Endodermal cell (in vitro differentiated cells): Measurements from ENCODE around the gene RASSF4. TPM values are rescaled to one million over a fixed set of nuclear protein-coding genes. Genes with fewer than 3 reads are reported as not detected.

Source experiments
- DNase-seq: peaks from one replicate; pipeline ENCODE4 v3.0.0-alpha.2; 2017
- H3K27ac ChIP-seq: 2 replicates; pipeline ENCODE4 v1.5.1; 2013; ENCODE audit warnings: mild to moderate bottlenecking, low read depth, low read length, moderate library complexity
- H3K27me3 ChIP-seq: 2 replicates; pipeline ENCODE4 v1.6.1; 2013; ENCODE audit warnings: mild to moderate bottlenecking, low read length, moderate library complexity; ENCODE audit not compliant: insufficient read depth, control insufficient read depth, poor library complexity, severe bottlenecking
- H3K36me3 ChIP-seq: 2 replicates; pipeline ENCODE4 v1.7.0; 2013; ENCODE audit warnings: mild to moderate bottlenecking, low read length, moderate library complexity; ENCODE audit not compliant: control insufficient read depth, insufficient read depth
- H3K4me1 ChIP-seq: one replicate; pipeline ENCODE4 v1.7.0; 2013; ENCODE audit warnings: low read length; ENCODE audit not compliant: control insufficient read depth, insufficient read depth
- H3K4me3 ChIP-seq: 2 replicates; pipeline ENCODE4 v1.5.1; 2013; ENCODE audit warnings: mild to moderate bottlenecking, low read length, moderate library complexity
- H3K9ac ChIP-seq: 2 replicates; pipeline ENCODE4 v1.6.1; 2013; ENCODE audit warnings: mild to moderate bottlenecking, low read length, moderate library complexity; ENCODE audit not compliant: poor library complexity, severe bottlenecking; ENCODE audit errors: extremely low read depth
- H3K9me3 ChIP-seq: 2 replicates; pipeline ENCODE4 v1.6.1; 2013; ENCODE audit warnings: mild to moderate bottlenecking, low read length, moderate library complexity; ENCODE audit not compliant: control insufficient read depth
- H3K27ac Mint-ChIP-seq: 2 replicates; pipeline ENCODE4 v1.8.0; 2020; ENCODE audit warnings: mixed read lengths
- H3K27me3 Mint-ChIP-seq: 2 replicates; pipeline ENCODE4 v1.8.0; 2021; ENCODE audit warnings: mild to moderate bottlenecking, mixed read lengths; ENCODE audit not compliant: insufficient read depth
- H3K36me3 Mint-ChIP-seq: 2 replicates; pipeline ENCODE4 v1.8.0; 2020; ENCODE audit warnings: low read depth, mixed read lengths
- H3K4me1 Mint-ChIP-seq: 2 replicates; pipeline ENCODE4 v1.8.0; 2020; ENCODE audit warnings: mixed read lengths
- H3K4me3 Mint-ChIP-seq: 2 replicates; pipeline ENCODE4 v1.8.0; 2020; ENCODE audit warnings: mild to moderate bottlenecking, moderate library complexity, mixed read lengths
- H3K9me3 Mint-ChIP-seq: 2 replicates; pipeline ENCODE4 v1.8.0; 2020; ENCODE audit warnings: mild to moderate bottlenecking, mixed read lengths
- CTCF ChIP-seq: fragments of 200-600 bp; sonication (generic); conservative IDR thresholded peaks from 2 replicates; pipeline ENCODE4 v1.5.0; 2021; ENCODE audit warnings: antibody characterized with exemption, mild to moderate bottlenecking
- WGBS, 2 experiments: methylation state at CpG; one replicate each; pipeline versions ENCODE4 v1.1.5 to v1.1.7; 2013; ENCODE audit warnings: missing lambda C conversion rate in 2 of 2, mixed read lengths in 1 of 2; ENCODE audit not compliant: insufficient coverage in 1 of 2, insufficient read length in 1 of 2; 5-methylcytosine and 5-hydroxymethylcytosine counted together
- total RNA-seq, 2 donors: library from RNA; stranded (reverse); fragmentation: NEBNext Ultra II Directional in 1 of 2; extraction: Animal tissue kit (Norgen Biotek cat#: 25700) in 1 of 2; gene quantifications; 2 replicates in 1 of 2; 3 replicates in 1 of 2; pipeline ENCODE4 v1.2.1, GENCODE V29; 2021

The RASSF4 gene
- total RNA-seq, 2 donors from 2014 or later = 5.2 to 14.1 TPM

DNA sequence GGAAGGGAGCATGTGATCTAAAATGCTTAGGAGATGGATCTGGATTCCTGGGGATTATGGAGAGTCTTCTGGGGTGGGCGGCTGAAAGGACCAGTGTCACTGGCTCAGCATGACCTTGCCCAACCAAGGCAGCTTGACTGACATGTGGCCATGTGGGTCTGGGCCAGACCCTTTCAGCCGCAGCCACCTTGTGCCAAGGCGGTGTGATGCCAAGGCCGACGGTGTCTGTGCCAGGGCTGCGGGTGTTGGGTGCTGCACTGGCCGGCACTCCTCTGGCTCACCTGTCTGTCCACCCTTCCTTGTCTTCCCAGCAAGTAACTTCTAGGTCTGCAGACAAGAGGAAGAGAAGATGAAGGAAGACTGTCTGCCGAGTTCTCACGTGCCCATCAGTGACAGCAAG is 10.3 kb downstream of the RASSF4 start:
- no peak overlapping the region for H3K27ac Mint-ChIP-seq
- TF ChIP-seq CTCF = no peak
- no peak overlapping the region for H3K4me3 ChIP-seq
- no peak overlapping the region for H3K4me3 Mint-ChIP-seq
- H3K36me3 Mint-ChIP-seq = peaks cover 3% of the 10 kb centered on the region
- H3K9ac ChIP-seq = no peak overlapping the region
- peaks cover 3% of the 10 kb centered on the region for H3K27me3 Mint-ChIP-seq
- no peaks in the 10 kb centered on the region for H3K27me3 ChIP-seq
- WGBS, 2 experiments = 92 to 97% methylated on average over 6 to 9 of the region's 9 CpGs
- H3K9me3 ChIP-seq = no peaks in the 10 kb centered on the region
- no peak for DNase-seq
- H3K27ac ChIP-seq = no peak overlapping the region
- no peaks in the 10 kb centered on the region for H3K36me3 ChIP-seq
- H3K4me1 Mint-ChIP-seq = peaks cover 18% of the 10 kb centered on the region
- H3K4me1 ChIP-seq = peaks cover 4% of the 10 kb centered on the region
- no peaks in the 10 kb centered on the region for H3K9me3 Mint-ChIP-seq

DNA sequence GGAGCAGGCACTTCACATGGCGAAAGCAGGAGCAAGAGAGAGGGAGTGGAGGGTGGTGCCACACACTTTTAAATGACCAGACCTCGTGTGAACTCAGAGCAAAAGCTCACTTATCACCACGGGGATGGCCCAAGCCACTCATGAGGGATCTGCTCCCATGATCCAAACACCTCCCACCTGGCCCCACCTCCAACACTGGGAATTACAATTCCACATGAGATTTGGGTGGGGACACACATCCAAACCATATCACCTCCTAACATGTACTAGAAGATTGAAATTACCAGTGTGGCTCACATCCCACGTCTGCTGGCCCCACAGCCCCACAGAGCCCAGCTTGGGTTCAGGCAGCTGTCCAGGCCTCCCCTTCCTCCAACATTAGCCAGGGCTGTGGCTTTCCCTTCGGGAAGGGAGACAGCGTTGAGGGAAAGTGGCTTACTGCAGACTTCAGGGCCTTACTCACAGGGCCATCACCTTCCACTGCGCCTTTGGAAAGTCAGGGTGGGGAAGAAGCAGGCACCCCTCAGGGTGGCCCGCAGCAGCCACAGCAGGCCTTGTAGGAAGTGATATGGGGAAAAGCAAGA is 11.3 kb downstream of the RASSF4 start:
- Mint-ChIP-seq H3K4me3 (no peak overlapping the region), H3K27ac (no peak overlapping the region), H3K9me3 (no peaks in the 10 kb centered on the region), H3K27me3 (peaks cover 3% of the 10 kb centered on the region), H3K4me1 (peaks cover 14% of the 10 kb centered on the region), H3K36me3 (peaks cover 3% of the 10 kb centered on the region)
- Histone ChIP-seq H3K9me3 (no peaks in the 10 kb centered on the region), H3K9ac (no peak overlapping the region), H3K27ac (no peak overlapping the region), H3K4me1 (peaks cover 8% of the 10 kb centered on the region), H3K27me3 (no peaks in the 10 kb centered on the region), H3K4me3 (no peak overlapping the region), H3K36me3 (no peaks in the 10 kb centered on the region)
- no peak for DNase-seq
- WGBS, 2 experiments = 95 to 100% methylated on average over 2 to 8 of the region's 8 CpGs
- no peak for TF ChIP-seq CTCF

GRCh38 chr10:44971434-44971833 is 11.8 kb downstream of the RASSF4 start:
- H3K4me1 Mint-ChIP-seq = peaks cover 14% of the 10 kb centered on the region

More at GRCh38 chr10:44971434-44971833, 11.8 kb downstream of the RASSF4 start:
- no peaks in the 10 kb centered on the region for H3K27me3 ChIP-seq
- WGBS, 2 experiments = 94 to 95% methylated on average over 11 of the region's 11 CpGs
- TF ChIP-seq CTCF = no peak
- H3K36me3 Mint-ChIP-seq = peaks cover 3% of the 10 kb centered on the region
- H3K9me3 ChIP-seq = no peaks in the 10 kb centered on the region
- DNase-seq = no peak
- no peaks in the 10 kb centered on the region for H3K36me3 ChIP-seq
- H3K4me3 ChIP-seq = no peak overlapping the region
- H3K27me3 Mint-ChIP-seq = peaks cover 3% of the 10 kb centered on the region
- peaks cover 8% of the 10 kb centered on the region for H3K4me1 ChIP-seq
- no peak overlapping the region for H3K27ac Mint-ChIP-seq
- no peak overlapping the region for H3K27ac ChIP-seq
- H3K9me3 Mint-ChIP-seq = no peaks in the 10 kb centered on the region
- H3K9ac ChIP-seq = no peak overlapping the region
- no peak overlapping the region for H3K4me3 Mint-ChIP-seq
